Measurements from ENCODE around the gene ZNF397.

DNA sequence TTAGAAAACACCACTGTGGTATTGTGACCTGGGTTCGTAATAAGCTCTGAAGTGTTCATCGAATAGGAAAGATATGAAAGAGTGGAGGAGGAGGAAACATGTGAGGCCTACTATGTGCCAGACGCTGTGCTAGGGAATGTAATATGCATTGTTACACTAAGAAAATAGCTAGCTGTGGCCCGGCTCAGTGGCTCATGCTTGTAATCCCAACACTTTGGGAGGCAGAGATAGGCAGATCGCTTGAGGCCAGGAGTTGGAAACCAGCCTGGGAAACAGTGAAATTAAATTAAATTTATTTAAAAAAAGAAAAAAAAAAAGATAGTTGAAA lies 49.2 kb upstream of the ZNF397 start:
- TF ChIP-seq EZH2 (IDR thresholded peaks at IDR 0.05; ENCODE audit: insufficient read depth, poor library complexity, severe bottlenecking) (no peak), EZH2phosphoT487 (IDR thresholded peaks at IDR 0.05; ENCODE audit: insufficient read depth, low read depth) (no peak)

Data from GM23248 (cell line).